Muscle of leg (tissue), 11 donors: ENCODE data around the gene CEBPG. TPM values are rescaled to one million over a fixed set of nuclear protein-coding genes. Genes with fewer than 3 reads are reported as not detected.

Source experiments
- DNase-seq: peaks from one replicate; pipeline ENCODE4 v3.0.0; 2013
- H3K27ac ChIP-seq: one replicate; pipeline ENCODE4 v1.5.1; 2013; ENCODE audit warnings: mild to moderate bottlenecking, low read length, control low read depth
- H3K27me3 ChIP-seq: one replicate; pipeline ENCODE4 v1.6.1; 2013; ENCODE audit warnings: low read length; ENCODE audit not compliant: control insufficient read depth, insufficient read depth
- H3K36me3 ChIP-seq: one replicate; pipeline ENCODE4 v1.6.1; 2013; ENCODE audit warnings: low read length; ENCODE audit not compliant: control insufficient read depth, insufficient read depth
- H3K4me1 ChIP-seq: one replicate; pipeline ENCODE4 v1.6.1; 2013; ENCODE audit warnings: low read length; ENCODE audit not compliant: control insufficient read depth, insufficient read depth
- H3K4me3 ChIP-seq: one replicate; pipeline ENCODE4 v1.5.1; 2013; ENCODE audit warnings: low read length, control low read depth
- H3K9me3 ChIP-seq: replicated peaks from 2 replicates; pipeline ENCODE4 v1.6.1; 2013; ENCODE audit warnings: low read depth, low read length; ENCODE audit not compliant: control insufficient read depth
- WGBS: methylation state at CpG from one replicate; pipeline ENCODE4 v1.1.5; 2013; ENCODE audit warnings: missing lambda C conversion rate; ENCODE audit not compliant: insufficient coverage; 5-methylcytosine and 5-hydroxymethylcytosine counted together
- polyA plus RNA-seq, 8 donors: library from polyadenylated mRNA; unstranded; fragments of 120-200 nt; gene quantifications; one replicate each; pipeline versions ENCODE4 v1.2.1 to v1.2.3, GENCODE V29; 2013; ENCODE audit warnings: inconsistent platforms in 1 of 8, low replicate concordance in 1 of 8; ENCODE audit not compliant: insufficient read length in 8 of 8, insufficient read depth in 1 of 8
- total RNA-seq: library from RNA; stranded (reverse); fragments of 120-200 nt; gene quantifications from one replicate; pipeline ENCODE4 v1.2.4, GENCODE V29; 2013

The CEBPG gene
- total and polyA plus RNA-seq, 9 donors: 15.4 to 23.3 (median 18.1) TPM

DNA sequence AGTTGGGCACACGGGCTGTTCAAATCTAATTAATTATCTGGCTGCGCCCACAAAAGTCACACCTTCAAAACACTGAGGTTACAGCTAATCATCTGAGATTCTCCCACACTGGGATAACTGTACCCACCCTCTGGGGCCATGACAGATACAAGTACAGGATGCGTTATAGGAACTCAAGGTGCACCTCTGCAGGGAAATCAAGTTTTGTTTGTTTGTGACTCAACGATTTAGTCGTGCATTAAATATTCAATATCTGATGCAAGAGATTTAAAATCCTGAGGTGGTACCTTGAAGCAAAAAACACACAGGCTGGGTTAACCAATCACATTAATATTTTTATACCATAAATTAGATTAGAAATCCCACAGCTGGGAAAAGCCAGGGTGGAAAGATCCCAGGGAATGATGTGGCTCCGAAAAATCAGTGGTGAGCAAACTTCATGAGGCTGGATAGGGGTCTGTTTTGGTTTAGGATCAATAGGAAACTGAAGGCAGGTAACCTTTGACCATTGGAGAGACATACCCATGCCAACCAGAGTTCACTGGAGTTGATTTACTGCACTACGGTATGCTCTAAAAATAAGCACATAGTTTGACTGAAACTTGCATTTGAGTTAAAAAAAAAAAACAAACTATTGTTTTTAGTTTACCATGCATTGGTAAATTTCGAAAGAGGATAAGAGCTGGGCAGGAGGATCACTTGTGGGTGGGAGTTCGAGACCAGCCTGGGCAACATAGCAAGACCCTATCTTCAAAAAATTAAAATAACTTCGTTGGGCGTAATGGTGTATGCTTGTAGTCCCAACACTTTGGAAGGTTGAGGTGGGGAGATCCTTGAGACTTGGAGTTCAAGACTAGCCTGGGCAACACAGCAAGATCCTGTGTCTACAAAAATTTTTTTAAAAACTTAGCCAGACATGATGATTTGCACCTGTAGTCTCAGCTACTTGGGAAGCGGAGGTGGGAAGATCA, 23.9 kb upstream of the CEBPG start:
- 88% methylated on average over 1 of the region's 12 CpGs for WGBS
- Histone ChIP-seq H3K9me3 (no peaks in the 10 kb centered on the region), H3K4me3 (no peak overlapping the region), H3K36me3 (no peaks in the 10 kb centered on the region), H3K27ac (no peak overlapping the region), H3K4me1 (peaks cover 4% of the 10 kb centered on the region), H3K27me3 (peaks cover 5% of the 10 kb centered on the region)
- DNase-seq: no peak

DNA sequence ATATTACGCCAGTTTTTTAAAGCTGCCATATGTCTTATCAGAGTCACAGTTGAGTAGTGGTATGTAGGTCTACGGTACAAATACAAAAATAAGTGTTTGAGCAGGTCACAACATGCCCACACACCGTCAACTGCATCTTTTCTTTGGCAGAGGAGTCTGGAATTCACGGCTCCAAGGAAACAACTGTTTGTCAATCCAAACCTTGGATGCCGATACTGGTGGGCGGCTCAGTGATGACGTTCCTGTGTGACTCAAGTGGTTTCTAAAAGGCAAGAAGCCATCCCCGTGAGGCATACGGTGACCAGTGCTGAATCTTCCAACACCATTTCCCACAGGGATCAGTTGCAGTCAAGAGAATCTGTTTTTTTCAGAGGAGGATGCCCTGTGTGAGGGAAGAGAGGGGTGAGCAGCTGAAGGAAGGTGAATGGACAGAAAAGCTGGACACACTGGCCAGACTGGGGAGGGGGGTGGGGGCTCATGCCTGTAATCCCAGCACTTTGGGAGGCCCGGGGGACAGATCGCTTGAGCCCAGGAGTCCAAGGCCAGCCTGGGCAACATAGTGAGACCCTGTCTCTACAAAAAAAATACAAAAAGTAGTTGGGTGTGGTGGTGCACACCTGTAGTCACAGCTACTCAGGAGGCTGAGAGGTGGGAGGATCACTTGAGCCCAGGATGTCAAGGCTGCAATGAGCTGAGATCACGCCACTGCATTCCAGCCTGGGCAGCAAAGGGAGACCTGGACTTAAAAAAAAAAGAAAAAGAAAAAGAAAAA, 22.8 kb upstream of the CEBPG start:
- no peaks in the 10 kb centered on the region for H3K36me3 ChIP-seq
- DNase-seq: peak; percentile 39
- H3K9me3 ChIP-seq: peaks cover 4% of the 10 kb centered on the region
- 69% methylated on average over 9 of the region's 12 CpGs for WGBS
- no peak overlapping the region for H3K4me3 ChIP-seq
- H3K27me3 ChIP-seq: peaks cover 5% of the 10 kb centered on the region
- H3K4me1 ChIP-seq: no peaks in the 10 kb centered on the region
- H3K27ac ChIP-seq: no peak overlapping the region

DNA sequence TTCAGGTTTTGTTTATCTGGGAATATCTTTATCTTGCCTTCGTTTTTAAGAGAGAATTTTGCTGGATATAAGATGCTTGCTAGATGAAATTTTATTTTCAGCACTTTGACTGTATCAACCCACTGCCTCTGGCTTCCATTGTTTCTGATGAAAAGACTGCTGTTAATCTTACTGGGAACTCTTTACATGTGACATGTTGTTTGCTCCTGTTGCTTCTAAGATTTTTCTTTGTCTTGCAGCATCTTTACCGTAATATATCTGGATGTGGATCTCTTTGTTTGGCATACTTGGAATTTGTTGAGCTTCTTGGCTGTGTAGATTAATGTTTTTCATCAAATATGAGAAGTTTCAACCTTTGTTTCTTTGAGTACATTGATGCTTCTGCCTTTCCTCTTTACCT, 18.0 kb upstream of the CEBPG start:
- no peak for DNase-seq
- Histone ChIP-seq H3K4me3 (no peak overlapping the region), H3K9me3 (peaks cover 6% of the 10 kb centered on the region), H3K4me1 (no peaks in the 10 kb centered on the region), H3K27me3 (no peaks in the 10 kb centered on the region), H3K36me3 (no peaks in the 10 kb centered on the region), H3K27ac (no peak overlapping the region)
- no CpG with 5 or more reads among the region's 2 CpGs for WGBS

DNA sequence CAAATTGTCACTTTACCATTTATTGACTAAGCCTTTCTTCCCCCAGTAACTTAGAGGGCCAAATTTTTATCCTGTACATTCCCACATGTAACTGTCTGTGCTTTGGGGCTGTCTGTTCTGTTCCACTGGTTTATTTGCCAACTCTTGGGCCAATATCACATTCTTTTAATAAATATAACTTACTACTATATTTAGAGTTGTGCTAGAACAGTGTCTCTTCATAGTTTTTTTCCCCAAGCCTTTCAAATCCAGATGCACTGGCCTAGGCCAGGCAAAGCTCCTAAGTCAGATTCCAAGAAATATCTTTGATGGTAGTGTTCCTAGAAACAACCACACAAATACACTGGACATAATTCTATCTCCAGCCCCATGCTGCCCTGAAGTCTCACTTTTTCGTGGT, 16.0 kb upstream of the CEBPG start:
- 0% methylated on average over 1 of the region's 1 CpG for WGBS
- H3K36me3 ChIP-seq: no peaks in the 10 kb centered on the region
- H3K27ac ChIP-seq: peak overlapping the region; percentile 13
- peaks cover 6% of the 10 kb centered on the region for H3K9me3 ChIP-seq
- no peak overlapping the region for H3K4me3 ChIP-seq
- peak; percentile 84 for DNase-seq
- no peaks in the 10 kb centered on the region for H3K27me3 ChIP-seq
- H3K4me1 ChIP-seq: no peaks in the 10 kb centered on the region

DNA sequence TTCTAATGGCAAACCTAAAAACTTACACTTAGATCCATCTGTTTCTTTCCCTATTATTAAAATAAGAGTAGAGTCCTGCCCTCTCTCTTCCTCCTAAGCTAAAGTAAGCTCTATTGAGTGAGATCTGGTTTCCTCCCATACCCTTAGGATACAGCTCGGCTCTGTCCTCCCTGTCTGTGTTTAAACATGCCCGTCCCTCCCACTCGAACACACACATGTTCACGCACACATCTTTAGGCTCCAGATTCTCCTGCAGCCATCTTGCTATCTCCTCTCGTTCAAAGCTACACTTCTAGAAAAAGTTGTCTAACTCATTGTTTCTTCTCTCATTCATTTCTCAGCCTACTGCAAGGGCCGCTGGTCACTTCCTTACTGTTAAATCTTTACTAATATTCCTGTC, 15.1 kb upstream of the CEBPG start:
- Histone ChIP-seq H3K36me3 (no peaks in the 10 kb centered on the region), H3K4me1 (no peaks in the 10 kb centered on the region), H3K27ac (no peak overlapping the region), H3K4me3 (no peak overlapping the region), H3K27me3 (no peaks in the 10 kb centered on the region), H3K9me3 (peaks cover 6% of the 10 kb centered on the region)
- 73% methylated on average over 6 of the region's 6 CpGs for WGBS
- no peak for DNase-seq

DNA sequence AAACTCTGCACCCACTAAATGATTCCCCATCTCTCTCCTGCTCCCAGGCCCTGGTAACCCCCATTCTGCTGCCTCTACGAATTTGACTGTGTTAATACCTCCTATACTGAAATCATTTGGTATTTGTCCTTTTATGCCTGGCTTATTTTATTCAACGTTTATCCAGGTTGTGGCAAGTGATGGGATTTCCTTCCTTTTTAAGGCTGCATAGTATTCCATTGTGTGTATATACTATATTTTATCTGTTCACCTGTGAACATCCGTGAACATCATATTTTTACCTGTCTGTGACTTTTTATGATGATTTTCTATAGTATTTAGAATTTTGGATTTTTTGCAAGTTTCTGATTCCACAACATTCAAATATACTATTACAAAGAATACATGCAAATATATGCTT, 13.9 kb upstream of the CEBPG start:
- no CpG with 5 or more reads among the region's 3 CpGs for WGBS
- DNase-seq: no peak
- Histone ChIP-seq H3K36me3 (no peaks in the 10 kb centered on the region), H3K27ac (no peak overlapping the region), H3K9me3 (peaks cover 6% of the 10 kb centered on the region), H3K4me3 (no peak overlapping the region), H3K4me1 (no peaks in the 10 kb centered on the region), H3K27me3 (peaks cover 6% of the 10 kb centered on the region)

DNA sequence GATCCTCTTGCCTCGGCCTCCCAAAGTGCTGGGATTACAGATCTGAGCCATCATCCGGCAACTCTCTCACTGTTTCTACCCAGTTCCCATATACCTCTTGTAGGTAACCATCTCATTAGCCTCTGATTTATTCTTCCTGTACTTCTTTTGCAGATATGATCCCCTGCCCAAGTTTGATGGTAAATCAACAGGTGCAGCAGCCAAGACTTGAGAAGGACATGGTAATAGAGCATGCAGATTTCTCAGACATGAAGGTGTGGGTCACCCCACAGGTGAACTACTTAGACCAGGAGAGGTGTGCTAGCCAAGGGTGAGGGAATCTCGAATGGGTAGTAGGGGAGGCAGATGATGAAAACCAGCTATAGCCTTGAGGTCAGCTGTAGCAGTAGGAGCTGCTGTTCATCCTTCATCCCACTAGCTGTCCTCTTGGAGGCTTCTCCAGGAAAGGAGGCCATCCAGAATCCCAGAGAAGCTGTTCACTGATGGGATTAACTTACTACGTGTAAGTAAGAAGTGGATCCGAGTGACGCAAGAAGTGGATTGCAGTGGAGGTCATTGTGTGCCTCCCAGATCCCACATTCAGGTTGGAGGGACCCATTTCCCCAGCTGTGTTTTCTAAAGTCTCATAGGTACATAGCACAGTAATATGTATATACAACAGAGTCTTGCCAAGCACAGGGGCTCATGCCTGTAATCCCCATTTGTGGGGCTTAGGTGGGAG, 10.8 kb upstream of the CEBPG start:
- WGBS: 69% methylated on average over 3 of the region's 6 CpGs
- H3K4me3 ChIP-seq: no peak overlapping the region
- no peaks in the 10 kb centered on the region for H3K9me3 ChIP-seq
- no peak overlapping the region for H3K27ac ChIP-seq
- H3K36me3 ChIP-seq: no peaks in the 10 kb centered on the region
- no peak for DNase-seq
- peaks cover 6% of the 10 kb centered on the region for H3K27me3 ChIP-seq
- H3K4me1 ChIP-seq: no peaks in the 10 kb centered on the region

DNA sequence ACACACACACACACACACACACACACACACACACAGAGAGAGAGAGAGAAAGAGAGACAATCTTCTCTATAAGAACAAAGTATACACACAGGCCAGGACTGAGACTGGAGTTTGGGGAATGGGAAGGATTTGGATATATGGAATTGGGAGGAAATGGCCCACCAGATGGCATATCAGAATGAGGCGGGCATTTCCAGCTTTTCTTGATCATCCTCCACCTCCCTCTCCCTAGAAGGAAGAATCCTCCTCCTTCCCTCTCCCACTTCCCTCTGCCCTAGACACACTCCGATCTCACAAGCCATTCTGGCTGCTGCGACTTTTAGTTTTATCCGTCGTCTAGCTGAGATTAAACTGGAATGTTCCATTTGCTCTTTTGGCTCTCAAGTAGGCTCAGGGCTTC, 10.0 kb upstream of the CEBPG start:
- H3K4me3 ChIP-seq: no peak overlapping the region
- no peak overlapping the region for H3K27ac ChIP-seq
- no peaks in the 10 kb centered on the region for H3K9me3 ChIP-seq
- no peak for DNase-seq
- H3K4me1 ChIP-seq: no peaks in the 10 kb centered on the region
- WGBS: 69% methylated on average over 4 of the region's 5 CpGs
- H3K27me3 ChIP-seq: peaks cover 6% of the 10 kb centered on the region
- no peaks in the 10 kb centered on the region for H3K36me3 ChIP-seq

DNA sequence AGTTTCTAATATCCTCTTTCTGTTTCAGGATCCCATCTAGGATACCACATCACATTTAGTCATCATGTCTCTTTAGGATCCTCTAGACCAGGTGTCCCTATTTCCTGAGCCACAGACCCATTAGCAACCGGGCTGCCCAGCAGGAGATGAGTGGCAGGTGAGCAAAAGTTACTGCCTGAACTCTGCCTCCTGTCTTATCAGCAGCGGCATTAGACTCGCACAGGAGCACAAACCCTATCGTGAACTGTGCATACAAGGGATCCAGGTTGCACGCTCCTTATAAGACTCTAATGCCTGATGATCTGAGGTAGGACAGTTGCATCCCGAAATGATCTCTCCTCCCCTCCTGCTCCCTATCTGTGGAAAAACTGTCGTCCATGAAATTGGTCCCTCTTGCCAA, 7.8 kb upstream of the CEBPG start:
- 69% methylated on average over 7 of the region's 7 CpGs for WGBS
- Histone ChIP-seq H3K4me3 (no peak overlapping the region), H3K9me3 (no peaks in the 10 kb centered on the region), H3K4me1 (no peaks in the 10 kb centered on the region), H3K27me3 (peaks cover 6% of the 10 kb centered on the region), H3K36me3 (no peaks in the 10 kb centered on the region), H3K27ac (no peak overlapping the region)
- no peak for DNase-seq

DNA sequence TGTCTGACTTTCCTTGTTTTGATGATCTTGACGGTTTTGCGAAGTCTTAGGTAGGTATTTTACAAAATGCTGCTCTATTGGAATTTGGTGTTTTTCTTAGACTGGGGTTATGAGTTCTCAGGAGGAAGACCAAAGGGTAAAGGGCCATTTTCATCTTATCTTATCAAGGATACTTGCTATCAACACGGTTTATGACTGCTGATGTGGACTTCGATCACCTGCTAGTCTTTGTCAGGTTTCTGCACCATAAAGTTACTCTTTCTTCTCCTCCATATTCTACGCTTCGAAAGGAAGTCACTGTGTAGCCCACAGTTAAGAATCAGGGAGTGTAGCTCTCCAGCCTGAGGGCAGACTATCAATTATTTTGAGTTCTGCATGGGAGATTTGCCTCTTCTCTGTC, 7.4 kb upstream of the CEBPG start:
- Histone ChIP-seq H3K4me1 (no peaks in the 10 kb centered on the region), H3K27me3 (peaks cover 6% of the 10 kb centered on the region), H3K36me3 (no peaks in the 10 kb centered on the region), H3K27ac (no peak overlapping the region), H3K9me3 (no peaks in the 10 kb centered on the region), H3K4me3 (no peak overlapping the region)
- no peak for DNase-seq
- 77% methylated on average over 2 of the region's 6 CpGs for WGBS
